Kidney epithelial cell (primary cell): Measurements from ENCODE around the gene KDELR3. TPM values are rescaled to one million over a fixed set of nuclear protein-coding genes. Genes with fewer than 3 reads are reported as not detected.
A peak's percentile ranks its signal among the peaks of the same experiment; 100 is the strongest.

Experiments
- DNase-seq: peaks from one replicate; pipeline ENCODE4 v3.0.0-alpha.2; 2010; ENCODE audit warnings: low read depth
- H3K27me3 ChIP-seq: 2 replicates; pipeline ENCODE4 v1.6.0; 2011; ENCODE audit warnings: low read length; ENCODE audit not compliant: control insufficient read depth, insufficient read depth
- H3K36me3 ChIP-seq: 2 replicates; pipeline ENCODE4 v1.5.1; 2011; ENCODE audit warnings: low read length; ENCODE audit not compliant: control insufficient read depth, insufficient read depth
- H3K4me3 ChIP-seq: 2 replicates; pipeline ENCODE4 v1.5.1; 2011; ENCODE audit warnings: low read depth, mild to moderate bottlenecking, control low read depth, low read length
- total RNA-seq: library from RNA; depleted of rRNA; stranded (reverse); fragments of >200 nt; gene quantifications from 2 replicates; pipeline ENCODE4 v1.2.3, GENCODE V29; 2015
- TF ChIP-seq, protein P1 (sequence below): IDR thresholded peaks from 2 replicates; pipeline ENCODE4 v1.5.1; 2011; ENCODE audit warnings: mild to moderate bottlenecking, moderate library complexity, low read length, control low read depth, inconsistent platforms; ENCODE audit not compliant: insufficient read depth, poor library complexity, severe bottlenecking

The KDELR3 gene
- total RNA-seq, 1 donor from 2014 or later = 17.0 TPM

DNA sequence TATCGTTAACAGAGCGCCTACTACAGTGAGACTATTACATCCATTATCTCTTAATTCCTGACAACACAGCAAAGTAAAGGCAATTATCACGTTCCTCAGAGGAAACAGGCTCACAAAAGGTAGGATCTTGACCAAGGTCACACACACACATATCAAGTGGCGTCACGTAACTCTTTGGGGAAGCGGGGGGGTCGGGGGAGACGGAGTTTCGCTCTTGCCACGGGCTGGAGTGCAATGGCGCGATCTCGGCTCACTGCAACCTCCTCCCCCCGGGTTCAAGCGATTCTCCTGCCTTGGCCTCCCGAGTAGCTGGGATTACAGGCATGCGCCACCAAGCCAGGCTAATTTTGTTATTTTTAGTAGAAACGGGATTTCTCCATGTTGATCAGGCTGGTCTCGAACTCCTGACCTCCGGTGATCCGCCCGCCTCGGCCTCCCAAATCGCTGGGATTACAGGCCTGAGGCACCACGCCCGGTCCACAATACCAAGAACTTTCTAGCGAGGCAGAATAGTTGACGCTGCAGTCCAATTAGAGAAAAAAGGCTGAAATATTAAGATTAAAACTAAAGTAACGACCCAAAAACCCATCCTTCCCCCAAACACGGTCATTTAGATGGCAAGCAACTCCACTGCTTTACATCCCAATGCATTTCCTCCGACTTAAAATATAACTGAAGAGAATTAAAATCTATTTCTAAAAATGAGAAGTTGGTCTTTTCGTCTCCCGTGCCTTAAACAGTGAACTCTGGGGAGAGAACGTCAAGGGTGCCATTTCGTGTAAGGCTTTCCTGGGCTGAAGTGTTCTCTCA, 37.0 kb downstream of the KDELR3 start:
- TF ChIP-seq, protein P1, sequence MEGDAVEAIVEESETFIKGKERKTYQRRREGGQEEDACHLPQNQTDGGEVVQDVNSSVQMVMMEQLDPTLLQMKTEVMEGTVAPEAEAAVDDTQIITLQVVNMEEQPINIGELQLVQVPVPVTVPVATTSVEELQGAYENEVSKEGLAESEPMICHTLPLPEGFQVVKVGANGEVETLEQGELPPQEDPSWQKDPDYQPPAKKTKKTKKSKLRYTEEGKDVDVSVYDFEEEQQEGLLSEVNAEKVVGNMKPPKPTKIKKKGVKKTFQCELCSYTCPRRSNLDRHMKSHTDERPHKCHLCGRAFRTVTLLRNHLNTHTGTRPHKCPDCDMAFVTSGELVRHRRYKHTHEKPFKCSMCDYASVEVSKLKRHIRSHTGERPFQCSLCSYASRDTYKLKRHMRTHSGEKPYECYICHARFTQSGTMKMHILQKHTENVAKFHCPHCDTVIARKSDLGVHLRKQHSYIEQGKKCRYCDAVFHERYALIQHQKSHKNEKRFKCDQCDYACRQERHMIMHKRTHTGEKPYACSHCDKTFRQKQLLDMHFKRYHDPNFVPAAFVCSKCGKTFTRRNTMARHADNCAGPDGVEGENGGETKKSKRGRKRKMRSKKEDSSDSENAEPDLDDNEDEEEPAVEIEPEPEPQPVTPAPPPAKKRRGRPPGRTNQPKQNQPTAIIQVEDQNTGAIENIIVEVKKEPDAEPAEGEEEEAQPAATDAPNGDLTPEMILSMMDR = no peak
- H3K27me3 ChIP-seq = no peaks in the 10 kb centered on the region
- peak overlapping the region; percentile 97 for H3K4me3 ChIP-seq
- DNase-seq = no peak
- peaks cover 2% of the 10 kb centered on the region for H3K36me3 ChIP-seq

DNA sequence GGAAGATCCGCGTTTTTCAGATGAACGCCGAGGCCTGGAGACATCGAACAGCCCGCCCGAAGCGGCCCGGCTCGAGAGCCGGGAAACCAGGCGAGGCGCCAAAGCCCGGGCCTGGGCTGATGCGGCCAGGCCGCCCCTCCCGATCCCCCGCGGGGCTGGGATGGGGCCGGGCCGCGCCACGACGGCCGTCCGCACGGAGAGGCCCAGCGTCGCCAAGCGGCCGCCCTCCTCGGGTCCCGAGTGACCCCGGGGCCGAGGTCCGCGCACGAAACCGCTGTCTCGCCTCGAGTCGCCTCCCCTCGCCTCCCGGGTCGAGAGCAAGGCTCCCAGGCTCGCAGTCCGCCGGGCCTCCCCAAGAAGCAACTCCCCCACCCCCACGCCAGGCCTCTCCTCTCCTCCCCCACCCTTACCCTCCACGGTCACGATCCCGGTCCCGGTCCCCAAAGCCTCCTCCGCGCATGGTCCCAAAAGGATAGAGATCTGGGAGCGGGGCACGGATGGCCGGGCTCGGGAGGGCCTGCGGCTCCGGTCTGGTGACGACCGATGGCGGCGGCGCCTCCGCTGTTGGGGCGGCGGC, 37.7 kb downstream of the KDELR3 start:
- no peaks in the 10 kb centered on the region for H3K27me3 ChIP-seq
- H3K36me3 ChIP-seq = no peaks in the 10 kb centered on the region
- H3K4me3 ChIP-seq = peak overlapping the region; percentile 97
- DNase-seq = no peak
- TF ChIP-seq, protein P1 = no peak

DNA sequence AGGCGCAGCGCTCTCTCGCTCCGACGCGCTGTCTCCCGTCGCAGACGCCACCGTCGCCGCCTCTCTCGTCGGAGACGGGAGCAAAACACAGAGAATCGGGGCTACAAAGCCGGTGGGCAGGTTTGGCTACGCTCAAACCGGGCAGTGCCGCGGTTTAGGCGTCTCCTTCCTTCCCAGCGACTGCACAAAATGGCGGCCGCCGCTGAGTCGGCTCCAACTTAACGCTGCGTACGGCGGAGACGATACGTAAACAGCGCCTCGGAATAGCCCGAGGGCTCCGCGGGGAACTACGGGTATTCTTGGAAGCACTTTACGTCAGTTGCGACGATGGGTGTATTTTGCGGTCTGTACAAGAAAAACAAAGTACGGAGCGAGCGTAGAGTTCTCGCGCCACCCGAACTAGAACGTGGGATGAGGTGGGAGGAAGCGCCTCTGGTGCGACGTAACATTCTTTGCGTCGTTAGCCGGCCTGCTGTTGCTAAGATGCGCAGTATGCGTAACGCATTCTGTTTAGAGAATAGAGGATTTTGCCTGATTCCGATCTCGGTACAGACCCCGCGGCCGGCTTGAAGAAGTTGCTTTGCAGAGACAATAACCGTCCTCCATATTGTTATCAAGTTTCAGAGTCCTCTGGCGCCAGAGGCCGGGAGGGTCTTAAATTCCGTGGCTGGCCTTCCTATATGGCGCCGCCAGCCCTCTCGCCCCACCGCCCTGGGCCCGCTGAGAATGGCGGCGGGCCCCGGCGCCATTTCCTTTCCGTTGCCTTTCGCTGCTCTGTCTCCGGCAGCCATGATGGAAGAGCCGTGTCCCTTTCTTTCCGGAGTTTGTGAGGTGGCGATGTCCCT, 38.4 kb downstream of the KDELR3 start, which contains the start of gene DDX17:
DDX17 (minus strand) TSS at position 194 of the 845 bp plus-strand sequence.
- H3K4me3 ChIP-seq = peak within 1 kb of the TSS; percentile 97
- peak; percentile 60 for DNase-seq
- TF ChIP-seq, protein P1 = no peak
- no peaks in the 10 kb centered on the region for H3K36me3 ChIP-seq
- no peaks in the 10 kb centered on the region for H3K27me3 ChIP-seq

DNA sequence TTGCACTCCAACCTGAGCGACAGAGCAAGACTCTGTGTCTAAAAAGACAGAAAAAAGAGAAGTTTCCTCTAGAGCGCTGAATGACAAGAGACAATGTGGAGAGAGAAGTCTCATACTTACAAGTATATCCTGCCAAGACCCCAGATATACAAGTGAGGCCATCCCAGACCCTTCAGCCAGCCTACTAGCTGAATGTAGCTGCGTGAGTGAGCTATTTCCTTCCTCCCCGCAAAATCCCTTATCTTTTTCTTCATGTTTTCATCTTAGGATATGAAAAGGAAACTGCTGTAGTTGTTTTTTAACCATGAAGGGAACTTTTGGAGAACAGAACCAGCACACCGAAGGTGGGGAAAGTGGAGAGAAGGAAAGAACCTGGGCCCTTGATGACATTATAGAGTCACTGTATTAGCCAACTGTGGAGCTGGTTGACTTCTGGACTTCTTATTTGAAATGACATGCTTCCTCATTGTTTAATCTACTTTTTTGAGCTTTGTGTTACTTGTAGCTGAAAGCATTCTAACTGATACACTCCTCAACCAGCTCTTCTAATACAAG, 42.6 kb downstream of the KDELR3 start:
- Histone ChIP-seq H3K27me3 (no peaks in the 10 kb centered on the region), H3K4me3 (no peak overlapping the region), H3K36me3 (no peaks in the 10 kb centered on the region)
- TF ChIP-seq, protein P1 = no peak
- no peak for DNase-seq

DNA sequence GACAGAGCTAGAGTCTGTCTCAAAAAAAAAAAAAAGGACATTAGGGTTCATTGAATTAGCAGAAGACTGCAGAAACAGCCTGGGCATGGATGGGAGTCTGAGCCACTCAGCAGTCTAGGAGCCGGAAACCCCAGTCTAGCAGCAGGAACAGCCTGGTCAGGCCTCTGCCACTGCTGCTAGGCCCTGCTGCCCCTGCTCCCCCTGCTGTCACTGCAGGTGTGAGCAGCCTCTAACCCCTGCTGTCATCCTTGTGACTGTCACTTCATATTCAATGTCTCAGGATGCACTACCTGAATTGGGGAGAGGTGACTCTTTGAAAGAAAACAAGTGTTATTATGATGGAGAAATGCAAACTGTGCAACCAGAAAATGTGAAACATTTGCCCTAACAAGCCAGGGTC, 45.2 kb downstream of the KDELR3 start:
- Histone ChIP-seq H3K27me3 (no peaks in the 10 kb centered on the region), H3K4me3 (no peak overlapping the region), H3K36me3 (no peaks in the 10 kb centered on the region)
- TF ChIP-seq, protein P1 = no peak
- no peak for DNase-seq
